Measurements from ENCODE around the gene TMF1. TPM values are rescaled to one million over a fixed set of nuclear protein-coding genes. Genes with fewer than 3 reads are reported as not detected.

TMF1 gene
- total and polyA plus RNA-seq, 2 of the 8 experiments (the other 6 are each of a cell fraction or from before 2014, with no cell fraction given): 1.4 to 18.3 TPM

- no peak overlapping the region for H3K4ac ChIP-seq (replicated peaks; ENCODE audit: insufficient read length, low read depth, low read length)
- no peak overlapping the region for H3K4me2 ChIP-seq (ENCODE audit: insufficient read depth in 1 of 2, low read depth in 2 of 2, low read length in 2 of 2)
- no peaks in the 10 kb centered on the region for H3K79me1 ChIP-seq (ENCODE audit: low read depth, low read length)
- H3K4me1 ChIP-seq (replicated peaks in 1 of 4; ENCODE audit: control insufficient read depth in 3 of 4, insufficient read depth in 4 of 4, low read length in 3 of 4): peaks cover 0 to 17% (median 6%) of the 10 kb centered on the region in 4 experiments; a peak in 5 of 7 replicates
- H4K20me1 ChIP-seq (replicated peaks in 1 of 2; ENCODE audit: control insufficient read depth in 1 of 2, insufficient read depth in 2 of 2, low read length in 2 of 2): peaks cover 0 to 1% of the 10 kb centered on the region in 2 experiments
- FAIRE-seq: no peak
- no peak overlapping the region for H3K4me3 ChIP-seq (ENCODE audit: extremely low read depth in 1 of 4, insufficient read depth in 2 of 4, low read depth in 3 of 4, low read length in 4 of 4)
- H2AK5ac ChIP-seq (ENCODE audit: low read depth, low read length): no peak overlapping the region
- 81% methylated on average over 3 of the region's 3 CpGs; no CpG with 5 or more reads in 1 of the 2 experiments for WGBS, 2 experiments (ENCODE audit: extremely low coverage in 1 of 2, insufficient coverage in 1 of 2, insufficient read length in 1 of 2, insufficient replicate concordance in 2 of 2, low coverage in 1 of 2, low lambda C conversion rate in 2 of 2, missing lambda C conversion rate in 1 of 2)
- H2BK15ac ChIP-seq (ENCODE audit: low read length): no peak overlapping the region
- no peak overlapping the region for H2BK20ac ChIP-seq (ENCODE audit: low read length)
- no peak overlapping the region for H4K8ac ChIP-seq (ENCODE audit: extremely low read depth, insufficient read depth, low read length)
- no peak overlapping the region for H4K5ac ChIP-seq (ENCODE audit: insufficient read length, low read depth, low read length)
- ChIA-PET POLR2A (ENCODE audit: partially characterized antibody) (interaction anchor here (0.7 kb wide), 2 partner anchors 19 to 72 kb away, joined by 4 to 5 read pairs; no protein-coding TSS in a partner anchor), CTCF (ENCODE audit: partially characterized antibody) (interaction anchor here (0.6 to 1.8 kb wide), 7 partner anchors 12 to 1844 kb away, joined by 3 to 7 read pairs (median 5); no protein-coding TSS in a partner anchor)
- no peaks in the 10 kb centered on the region for H3K9me3 ChIP-seq (ENCODE audit: insufficient read depth in 2 of 2, low read depth in 1 of 2, low read length in 1 of 2)
- no peak overlapping the region for H4K91ac ChIP-seq (replicated peaks; ENCODE audit: insufficient read length, low read length)
- H3K14ac ChIP-seq (ENCODE audit: insufficient read length): no peak overlapping the region
- H3K9ac ChIP-seq (replicated peaks in 1 of 4; ENCODE audit: extremely low read depth in 1 of 4, low read depth in 3 of 4, low read length in 3 of 4): no peak overlapping the region
- no peak overlapping the region for H2AFZ ChIP-seq (ENCODE audit: low read length)
- no peaks in the 10 kb centered on the region for H3K36me3 ChIP-seq (ENCODE audit: control insufficient read depth in 2 of 4, insufficient read depth in 4 of 4, low read length in 3 of 4)
- H3K27ac ChIP-seq (ENCODE audit: low read depth, low read length): no peak overlapping the region
- no peak overlapping the region for H3K23ac ChIP-seq (ENCODE audit: insufficient read length)
- no peak overlapping the region for H2BK12ac ChIP-seq (ENCODE audit: low read depth, low read length)
- DNase-seq (ENCODE audit: low read depth in 1 of 2, low spot score in 2 of 2): no peak
- H3K18ac ChIP-seq (ENCODE audit: extremely low read depth, low read length): no peak overlapping the region
- no peak overlapping the region for H2BK5ac ChIP-seq (ENCODE audit: low read depth, low read length)
- peaks cover 4% of the 10 kb centered on the region for H3K23me2 ChIP-seq (ENCODE audit: low read depth, low read length)
- no peak overlapping the region for H3K56ac ChIP-seq (replicated peaks; ENCODE audit: insufficient read length, low read depth, low read length)
- H2BK120ac ChIP-seq (replicated peaks; ENCODE audit: low read depth, low read length): no peak overlapping the region
- no peaks in the 10 kb centered on the region for H3K27me3 ChIP-seq (replicated peaks in 1 of 4; ENCODE audit: control insufficient read depth in 3 of 4, extremely low read depth in 1 of 4, insufficient read depth in 3 of 4, low read length in 3 of 4)
- H3K79me2 ChIP-seq (ENCODE audit: control insufficient read depth in 1 of 2, insufficient read depth in 2 of 2, low read length in 2 of 2): no peaks in the 10 kb centered on the region
Observed at GRCh38 chr3:69090021-69090420, 37.9 kb upstream of the TMF1 start.

All from H1 (cell line).